HEK293T (cell line): ENCODE data around the gene PRDM16.

Experiments
- CTCF ChIA-PET: fragments of 350-600 bp; formaldehyde crosslinking; extraction: SDS; loops from one replicate; lab custom pipeline; 2021; ENCODE audit warnings: antibody characterized with exemption, inconsistent platforms; lab: Yijun Ruan, JAX
- POLR2A ChIA-PET: fragments of 350-600 bp; formaldehyde crosslinking; extraction: SDS; loops from one replicate; lab custom pipeline; 2020; ENCODE audit warnings: antibody characterized with exemption, inconsistent platforms; lab: Yijun Ruan, JAX
- DNase-seq: peaks from one replicate; pipeline ENCODE4 v3.0.0; 2012; ENCODE audit warnings: mixed read lengths; ENCODE audit errors: extremely low spot score
- ARNT ChIP-seq: fragments of 450-650 bp; IDR thresholded peaks from 2 replicates; pipeline ENCODE4 v1.6.1; 2017; ENCODE audit warnings: mild to moderate bottlenecking
- BHLHE40 ChIP-seq: fragments of 450-650 bp; IDR thresholded peaks from 2 replicates; pipeline ENCODE4 v1.6.1; 2016; ENCODE audit warnings: mild to moderate bottlenecking, moderate library complexity, borderline replicate concordance
- CTBP1 ChIP-seq: fragments of 450-650 bp; IDR thresholded peaks from 2 replicates; pipeline ENCODE4 v1.6.1; 2016; ENCODE audit warnings: borderline replicate concordance
- FOXA1 ChIP-seq: fragments of 450-650 bp; IDR thresholded peaks from 2 replicates; pipeline ENCODE4 v1.6.1; 2016; ENCODE audit warnings: mild to moderate bottlenecking
- FOXK2 ChIP-seq: fragments of 450-650 bp; IDR thresholded peaks from 2 replicates; pipeline ENCODE4 v1.6.1; 2016; ENCODE audit warnings: mild to moderate bottlenecking
- FOXM1 ChIP-seq: fragments of 450-650 bp; IDR thresholded peaks from 2 replicates; pipeline ENCODE4 v1.6.1; 2017; ENCODE audit warnings: mild to moderate bottlenecking, borderline replicate concordance
- HDGF ChIP-seq: fragments of 450-650 bp; IDR thresholded peaks from 2 replicates; pipeline ENCODE4 v1.6.1; 2017; ENCODE audit warnings: antibody characterized with exemption, borderline replicate concordance
- L3MBTL2 ChIP-seq: fragments of 450-650 bp; conservative IDR thresholded peaks from 2 replicates; pipeline ENCODE4 v1.6.1; 2016; ENCODE audit warnings: mild to moderate bottlenecking
- LEF1 ChIP-seq: fragments of 450-650 bp; IDR thresholded peaks from 2 replicates; pipeline ENCODE4 v1.6.1; 2017; ENCODE audit warnings: mild to moderate bottlenecking, borderline replicate concordance
- NFRKB ChIP-seq: fragments of 450-650 bp; IDR thresholded peaks from 2 replicates; pipeline ENCODE4 v1.6.1; 2016; ENCODE audit warnings: mild to moderate bottlenecking, moderate library complexity
- SP1 ChIP-seq: fragments of 450-650 bp; IDR thresholded peaks from 2 replicates; pipeline ENCODE4 v1.6.1; 2017
- SUZ12 ChIP-seq: fragments of 450-650 bp; IDR thresholded peaks from 2 replicates; pipeline ENCODE4 v1.6.1; 2016; ENCODE audit warnings: mild to moderate bottlenecking
- TARDBP ChIP-seq: fragments of 450-650 bp; IDR thresholded peaks from 2 replicates; pipeline ENCODE4 v1.6.1; 2016
- ZNF384 ChIP-seq: fragments of 450-650 bp; IDR thresholded peaks from 2 replicates; pipeline ENCODE4 v1.6.1; 2016
- TF ChIP-seq, protein P1 (sequence below): fragments of 450-650 bp; IDR thresholded peaks from 2 replicates; pipeline ENCODE4 v1.6.1; 2016

Gene PRDM16

DNA sequence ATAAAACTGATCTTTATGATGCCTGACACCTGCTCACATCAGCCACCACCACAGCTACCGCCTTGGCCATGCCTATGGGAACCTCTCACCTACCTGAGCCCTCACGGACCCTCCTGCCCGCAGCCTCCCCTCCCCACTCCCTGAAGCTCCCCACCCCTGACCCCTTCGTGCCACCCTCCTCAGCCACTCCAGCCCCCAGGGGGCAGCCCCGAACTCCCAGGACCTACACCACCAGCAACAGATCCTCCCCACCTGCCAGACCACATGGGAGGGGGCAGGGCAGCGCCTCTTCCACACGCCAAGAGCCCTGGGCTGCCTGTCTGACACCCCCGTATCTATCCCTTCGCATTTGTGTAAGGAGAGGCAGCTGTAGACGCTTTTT is 371.3 kb downstream of the PRDM16 start:
- no peak for DNase-seq
- POLR2A ChIA-PET = no interaction called here
- TF ChIP-seq, protein P1, sequence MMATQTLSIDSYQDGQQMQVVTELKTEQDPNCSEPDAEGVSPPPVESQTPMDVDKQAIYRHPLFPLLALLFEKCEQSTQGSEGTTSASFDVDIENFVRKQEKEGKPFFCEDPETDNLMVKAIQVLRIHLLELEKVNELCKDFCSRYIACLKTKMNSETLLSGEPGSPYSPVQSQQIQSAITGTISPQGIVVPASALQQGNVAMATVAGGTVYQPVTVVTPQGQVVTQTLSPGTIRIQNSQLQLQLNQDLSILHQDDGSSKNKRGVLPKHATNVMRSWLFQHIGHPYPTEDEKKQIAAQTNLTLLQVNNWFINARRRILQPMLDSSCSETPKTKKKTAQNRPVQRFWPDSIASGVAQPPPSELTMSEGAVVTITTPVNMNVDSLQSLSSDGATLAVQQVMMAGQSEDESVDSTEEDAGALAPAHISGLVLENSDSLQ = no peak
- no peak for TF ChIP-seq BHLHE40
- TF ChIP-seq NFRKB = no peak
- no peak for TF ChIP-seq SP1
- no peak for TF ChIP-seq HDGF
- no peak for TF ChIP-seq L3MBTL2
- TF ChIP-seq CTBP1 = no peak
- TF ChIP-seq ZNF384 = no peak
- no peak for TF ChIP-seq LEF1
- TF ChIP-seq TARDBP = no peak
- TF ChIP-seq SUZ12 = no peak
- no peak for TF ChIP-seq ARNT
- CTCF ChIA-PET = no interaction called here

DNA sequence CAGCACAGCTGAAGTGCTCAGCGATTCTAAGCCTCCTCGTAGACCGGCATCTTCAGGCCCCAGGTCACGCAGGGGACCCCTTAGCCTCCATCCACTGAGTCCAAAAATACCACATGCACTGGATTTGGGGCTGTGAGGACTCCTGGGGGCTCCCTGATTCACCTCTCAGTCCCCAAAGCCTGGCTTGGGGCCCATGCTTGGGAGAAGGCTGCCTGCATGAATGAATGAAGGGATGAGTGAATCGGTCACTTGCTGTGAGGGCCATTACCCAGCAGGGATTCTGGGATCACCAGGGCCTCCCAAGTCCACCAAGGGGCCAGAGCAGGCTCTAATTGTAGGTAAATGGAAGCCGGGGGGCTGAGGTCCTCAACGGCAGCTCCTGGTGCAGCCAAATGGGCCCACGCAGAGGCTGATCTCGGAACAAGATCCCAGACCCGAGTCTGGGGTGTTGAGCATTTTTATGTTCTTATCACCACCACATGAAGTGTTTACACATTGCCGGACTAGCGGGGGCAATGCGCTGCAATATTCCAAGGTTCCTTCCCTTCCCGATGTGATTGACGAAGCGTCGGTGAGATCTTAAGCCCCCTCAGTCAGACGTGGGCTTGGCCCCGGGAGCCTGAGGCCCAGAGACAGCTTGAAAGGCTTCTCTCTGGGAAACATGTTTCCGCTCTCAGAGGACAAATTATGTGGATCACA is 371.9 kb downstream of the PRDM16 start:
- CTCF ChIA-PET = no interaction called here
- DNase-seq = no peak
- POLR2A ChIA-PET = no interaction called here
- TF ChIP-seq NFRKB = no peak
- no peak for TF ChIP-seq TARDBP
- no peak for TF ChIP-seq HDGF
- TF ChIP-seq BHLHE40 = no peak
- TF ChIP-seq, protein P1 = no peak
- no peak for TF ChIP-seq SUZ12
- TF ChIP-seq CTBP1 = no peak
- no peak for TF ChIP-seq FOXA1
- no peak for TF ChIP-seq FOXK2
- TF ChIP-seq SP1 = no peak
- TF ChIP-seq ZNF384 = no peak
- TF ChIP-seq LEF1 = no peak

DNA sequence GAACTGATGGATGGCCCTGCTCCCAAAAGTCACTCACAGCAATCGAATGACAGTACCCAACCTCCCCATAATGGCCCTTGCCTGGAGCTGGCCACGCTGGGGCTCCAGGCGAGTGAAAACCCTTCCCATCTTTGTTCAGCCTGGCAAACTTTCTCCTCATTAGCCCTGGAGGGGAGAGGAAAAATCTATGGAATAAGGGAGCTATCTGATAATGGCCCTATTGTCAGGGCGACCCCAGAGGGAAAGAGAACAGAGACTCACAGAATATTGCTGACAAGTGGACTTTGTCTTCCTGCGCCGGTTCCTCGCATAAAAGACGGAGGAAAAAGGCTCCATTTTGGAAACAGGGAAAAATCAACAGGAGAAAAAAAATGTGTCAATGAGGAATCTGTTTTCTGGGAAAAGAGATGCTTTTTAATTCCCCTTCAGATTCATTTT is 372.4 kb downstream of the PRDM16 start:
- ChIA-PET CTCF (interaction anchor here (2.8 kb wide), 1 partner anchor 12 kb away, joined by 13 read pairs; no protein-coding TSS in a partner anchor), POLR2A (no interaction called here)
- TF ChIP-seq ZNF384 (no peak), FOXK2 (no peak), CTBP1 (no peak), TARDBP (no peak), BHLHE40 (no peak), NFRKB (no peak), LEF1 (no peak), SP1 (no peak), FOXA1 (no peak), SUZ12 (no peak), FOXM1 (no peak), ARNT (no peak)
- no peak for DNase-seq

DNA sequence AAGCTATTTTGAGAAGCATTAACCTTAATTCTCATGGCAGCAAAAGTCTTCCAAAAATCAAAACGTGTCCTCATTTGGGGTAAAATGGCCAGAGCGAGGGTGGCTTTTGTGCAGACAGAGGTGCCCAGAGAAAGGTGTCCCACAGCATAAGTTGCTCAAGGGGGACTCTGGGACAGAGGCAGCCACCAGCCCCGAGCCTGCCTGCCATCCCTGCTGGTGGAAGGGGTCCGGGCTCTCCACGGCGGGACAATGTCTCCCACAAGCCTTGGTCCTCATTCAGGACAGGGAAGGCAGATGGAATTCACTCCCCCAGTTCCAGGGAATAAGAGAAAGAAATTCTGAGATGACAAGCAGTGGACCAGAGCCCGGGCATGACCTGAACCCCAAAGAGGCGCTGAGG is 372.9 kb downstream of the PRDM16 start:
- ChIA-PET POLR2A (no interaction called here), CTCF (interaction anchor here (2.8 kb wide), 1 partner anchor 11 kb away, joined by 13 read pairs; no protein-coding TSS in a partner anchor)
- TF ChIP-seq TARDBP = no peak
- TF ChIP-seq ARNT = no peak
- TF ChIP-seq HDGF = no peak
- no peak for DNase-seq

DNA sequence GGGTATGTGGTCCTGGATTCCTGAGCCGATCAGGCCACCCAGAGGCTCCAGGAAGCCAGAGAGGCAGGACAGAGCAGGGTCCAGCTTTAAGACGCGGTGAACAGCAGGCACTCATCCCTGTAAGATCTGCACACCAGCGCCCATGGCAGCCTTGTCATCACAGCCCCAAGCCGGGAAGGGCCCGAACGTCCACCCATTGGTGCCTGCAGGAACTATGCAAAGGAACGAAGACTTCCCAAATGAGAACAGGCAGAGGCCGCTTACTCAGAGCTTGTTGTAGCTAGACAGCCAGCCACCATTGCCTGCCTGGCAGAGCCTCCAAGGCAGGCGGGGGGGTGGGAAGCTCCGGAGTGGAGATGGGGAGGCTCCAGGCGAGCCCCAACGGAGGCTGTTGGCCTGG is 373.3 kb downstream of the PRDM16 start:
- TF ChIP-seq, protein P1 = no peak
- TF ChIP-seq TARDBP (no peak), ZNF384 (no peak), ARNT (no peak)
- DNase-seq = no peak
- POLR2A ChIA-PET = interaction anchor here (1.0 kb wide), 1 partner anchor 11 kb away, joined by 4 read pairs; no protein-coding TSS in a partner anchor
- CTCF ChIA-PET = interaction anchor here (2.8 kb wide), 1 partner anchor 11 kb away, joined by 13 read pairs; no protein-coding TSS in a partner anchor

DNA sequence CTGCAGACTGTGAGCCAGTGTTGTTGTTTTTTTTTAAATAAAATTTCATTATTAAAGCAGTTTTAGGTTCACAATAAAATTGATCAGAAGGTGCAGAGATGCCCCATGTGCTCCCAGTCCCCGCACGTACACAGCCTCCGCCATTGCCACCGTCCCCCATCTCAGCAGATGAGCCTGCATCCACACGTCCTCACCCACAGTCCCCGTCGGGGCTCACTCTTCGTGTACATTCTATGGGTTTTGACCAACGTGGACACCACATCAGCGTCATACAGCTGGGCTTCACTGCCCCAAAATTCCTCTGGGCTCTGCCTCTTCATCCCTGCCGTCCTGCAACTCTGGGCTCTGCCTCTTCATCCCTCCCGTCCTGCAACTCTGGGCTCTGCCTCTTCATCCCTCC is 373.9 kb downstream of the PRDM16 start:
- no peak for TF ChIP-seq SUZ12
- no peak for TF ChIP-seq FOXM1
- no peak for TF ChIP-seq NFRKB
- TF ChIP-seq TARDBP = no peak
- no peak for TF ChIP-seq HDGF
- no peak for TF ChIP-seq ARNT
- ChIA-PET POLR2A (interaction anchor here (1.0 kb wide), 1 partner anchor 10 kb away, joined by 4 read pairs; no protein-coding TSS in a partner anchor), CTCF (interaction anchor here (2.8 kb wide), 1 partner anchor 10 kb away, joined by 13 read pairs; no protein-coding TSS in a partner anchor)
- DNase-seq = no peak

DNA sequence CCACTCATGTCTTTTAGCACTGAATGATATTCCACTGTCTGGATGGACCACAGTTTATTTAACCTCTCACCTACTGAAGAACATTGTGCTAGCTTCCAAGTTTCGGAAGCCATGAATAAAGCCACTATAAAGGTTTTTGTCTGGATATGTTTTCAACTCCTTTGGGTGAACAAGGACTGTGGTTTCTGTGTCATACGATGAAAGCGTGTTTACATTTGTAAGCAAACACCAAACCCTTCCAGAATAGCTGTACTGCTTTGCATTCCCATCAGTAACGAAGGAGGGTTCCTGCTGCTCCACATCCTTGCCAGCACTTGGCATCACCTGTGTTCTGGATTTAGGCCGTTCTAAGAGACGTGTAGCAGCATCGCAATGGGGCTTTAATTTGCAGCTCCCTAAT is 374.8 kb downstream of the PRDM16 start:
- ChIA-PET POLR2A (no interaction called here), CTCF (interaction anchor here (2.8 kb wide), 1 partner anchor 9 kb away, joined by 13 read pairs; no protein-coding TSS in a partner anchor)
- TF ChIP-seq LEF1 = no peak
- DNase-seq = no peak
